Fibroblast of pulmonary artery (primary cell): ENCODE measurements around the gene CCN2.
"Not testable (repeated sequence)": the region's sequence is repeated elsewhere in the genome, so short reads cannot be mapped to it uniquely, and the experiment has no call there.

Experiments used
- DNase-seq: peaks from one replicate; pipeline ENCODE4 v3.0.0-alpha.2; 2010; ENCODE audit warnings: low read depth
- H3K4me3 ChIP-seq: replicated peaks from 2 replicates; pipeline ENCODE4 v1.5.1; 2011; ENCODE audit warnings: low read depth, mild to moderate bottlenecking, control low read depth, low read length, moderate library complexity
- CTCF ChIP-seq: IDR thresholded peaks from 2 replicates; pipeline ENCODE4 v1.5.1; 2011; ENCODE audit warnings: mild to moderate bottlenecking, control low read depth, low read length, inconsistent platforms; ENCODE audit errors: missing control alignments

Gene CCN2

GRCh38 chr6:131910956-131911355 lies 40.2 kb downstream of the CCN2 start:
- no peak overlapping the region for H3K4me3 ChIP-seq
- TF ChIP-seq CTCF, result no peak
- no peak for DNase-seq

- no peak for DNase-seq
- no peak overlapping the region for H3K4me3 ChIP-seq
- TF ChIP-seq CTCF, result no peak
Measured at GRCh38 chr6:131910219-131910589, 41.0 kb downstream of the CCN2 start.

- peak; percentile 89 for TF ChIP-seq CTCF
- H3K4me3 ChIP-seq, result no peak overlapping the region
- peak; percentile 79 for DNase-seq
Measured at GRCh38 chr6:131909408-131910218, 41.6 kb downstream of the CCN2 start.

GRCh38 chr6:131908787-131909186 lies 42.4 kb downstream of the CCN2 start:
- DNase-seq, H3K4me3 ChIP-seq: not testable (repeated sequence)

- not testable (repeated sequence) for DNase-seq, H3K4me3 ChIP-seq
Measured at GRCh38 chr6:131903734-131904133, 47.4 kb downstream of the CCN2 start.

- not testable (repeated sequence) for DNase-seq, H3K4me3 ChIP-seq
Measured at GRCh38 chr6:131901326-131901873, 49.8 kb downstream of the CCN2 start.

- DNase-seq, result no peak
- TF ChIP-seq CTCF, result no peak
- no peak overlapping the region for H3K4me3 ChIP-seq
Measured at GRCh38 chr6:131900231-131900630, 50.9 kb downstream of the CCN2 start.

GRCh38 chr6:131898718-131899117 lies 52.5 kb downstream of the CCN2 start:
- H3K4me3 ChIP-seq, result no peak overlapping the region
- TF ChIP-seq CTCF, result no peak

More at GRCh38 chr6:131898718-131899117, 52.5 kb downstream of the CCN2 start:
- DNase-seq, result no peak
